ENCODE results near the gene NRL. TPM values are rescaled to one million over a fixed set of nuclear protein-coding genes. Genes with fewer than 3 reads are reported as not detected.

NRL gene
- polyA plus RNA-seq, 2 of the 4 experiments (the other 2 are of a cell fraction): 0.93 to 0.97 TPM

DNA sequence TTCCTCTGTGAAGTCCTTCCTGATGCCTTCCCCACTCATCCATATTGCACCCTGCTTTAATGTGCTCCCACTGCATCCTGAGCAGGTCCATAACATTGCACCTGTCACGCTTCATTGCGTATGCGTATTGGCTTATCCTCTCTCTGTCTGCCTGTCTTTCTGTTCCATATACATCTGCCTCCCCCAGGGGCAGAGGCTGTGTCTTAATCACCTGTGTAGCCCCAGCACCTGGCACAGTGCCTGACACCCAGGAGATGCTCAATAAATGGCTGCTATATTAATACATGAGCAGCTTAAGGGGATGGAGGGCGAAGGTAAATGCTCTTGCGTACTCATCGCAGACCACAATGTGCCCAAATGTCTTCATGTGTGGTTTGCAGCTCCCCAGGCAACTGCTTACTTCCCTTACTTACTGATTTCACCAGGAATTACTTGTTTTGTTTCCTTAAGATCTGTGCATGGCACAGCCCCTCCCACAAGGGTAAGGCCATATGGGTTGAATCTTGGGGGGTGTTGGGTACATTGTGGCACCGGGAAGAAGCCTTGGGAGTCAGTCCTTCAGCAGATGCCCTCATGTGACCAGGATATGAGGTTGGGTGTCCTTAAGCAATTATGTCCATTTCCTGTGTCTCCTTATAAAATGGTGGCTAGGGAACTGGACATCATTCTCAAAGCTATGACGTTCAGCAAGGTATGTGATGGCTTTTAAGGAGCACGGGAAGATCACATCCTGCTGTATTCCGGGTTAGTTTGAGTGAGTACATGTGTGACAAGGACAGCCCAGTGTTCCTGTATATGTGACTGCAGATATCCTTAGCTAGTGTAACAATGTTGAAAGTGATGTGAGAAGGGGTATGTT, 44.2 kb downstream of the NRL start:
- ATAC-seq (no peak), FAIRE-seq (no peak), DNase-seq (ENCODE audit: low read depth in 1 of 2, low spot score in 1 of 2) (no peak)
- no peak overlapping the region for H3K27ac ChIP-seq
- TF ChIP-seq HOXB13 (CRISPR knock-in tag; IDR thresholded peaks at IDR 0.05; ENCODE audit: low read depth) (no peak), RFX5 (IDR thresholded peaks at IDR 0.05) (no peak), JUNB (IDR thresholded peaks at IDR 0.05) (no peak), FOSL2 (IDR thresholded peaks at IDR 0.05) (no peak), FOSL2 (CRISPR knock-in tag; IDR thresholded peaks at IDR 0.05) (no peak), KDM5A (IDR thresholded peaks at IDR 0.05) (no peak), ESRRA (IDR thresholded peaks at IDR 0.05; ENCODE audit: borderline replicate concordance, low read length) (no peak)
- no peaks in the 10 kb centered on the region for H3K4me1 ChIP-seq
- 58% methylated on average over 10 of the region's 10 CpGs for WGBS (ENCODE audit: missing lambda C conversion rate)
- CTCF ChIA-PET: interaction anchor here (0.6 to 11.2 kb wide), 6 partner anchors 11 to 951 kb away, joined by 3 to 101 read pairs (median 4); partner anchors contain the start of gene PCK2
- POLR2A ChIA-PET: interaction anchor here (1.0 to 1.9 kb wide), 2 partner anchors 10 to 24 kb away, joined by 3 to 5 read pairs; partner anchors contain the start of gene PCK2
- H3K9me3 ChIP-seq: no peaks in the 10 kb centered on the region
- H3K4me3 ChIP-seq: no peak overlapping the region
- no peak overlapping the region for H3K4me2 ChIP-seq

DNA sequence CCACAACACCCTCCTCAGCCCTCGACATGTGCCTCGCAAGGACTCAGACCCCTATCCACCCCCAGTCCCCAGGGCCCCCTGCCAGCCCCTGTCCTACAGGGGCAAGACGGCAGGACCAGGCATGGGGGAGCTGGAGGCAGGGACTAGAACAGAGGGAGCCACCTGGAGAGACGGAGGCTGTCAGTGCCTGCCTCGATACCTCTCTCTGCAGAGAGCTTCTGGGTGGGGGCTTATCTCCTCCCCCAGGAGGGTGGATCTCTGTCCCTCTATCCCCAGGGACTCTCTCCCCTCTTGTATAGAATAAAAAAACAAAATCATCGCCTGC, 45.4 kb downstream of the NRL start:
- no peak for DNase-seq (ENCODE audit: low read depth in 1 of 2, low spot score in 1 of 2)
- Histone ChIP-seq H3K4me1 (no peaks in the 10 kb centered on the region), H3K4me2 (no peak overlapping the region), H3K4me3 (no peak overlapping the region), H3K27ac (no peak overlapping the region), H3K9me3 (no peaks in the 10 kb centered on the region)
- POLR2A ChIA-PET: no interaction called here
- WGBS (ENCODE audit: missing lambda C conversion rate): 64% methylated on average over 6 of the region's 6 CpGs
- TF ChIP-seq CHD2 (IDR thresholded peaks at IDR 0.05; ENCODE audit: low read length, partially characterized antibody) (no peak), JUN (IDR thresholded peaks at IDR 0.05) (no peak), HOXA7 (CRISPR knock-in tag; IDR thresholded peaks at IDR 0.05) (no peak), NR3C1 (IDR thresholded peaks at IDR 0.05) (no peak), EHMT2 (IDR thresholded peaks at IDR 0.05; ENCODE audit: low read depth) (no peak), KDM1A (IDR thresholded peaks at IDR 0.05; ENCODE audit: low read depth) (no peak), SREBF2 (IDR thresholded peaks at IDR 0.05) (no peak)
- TF ChIP-seq, protein P1, sequence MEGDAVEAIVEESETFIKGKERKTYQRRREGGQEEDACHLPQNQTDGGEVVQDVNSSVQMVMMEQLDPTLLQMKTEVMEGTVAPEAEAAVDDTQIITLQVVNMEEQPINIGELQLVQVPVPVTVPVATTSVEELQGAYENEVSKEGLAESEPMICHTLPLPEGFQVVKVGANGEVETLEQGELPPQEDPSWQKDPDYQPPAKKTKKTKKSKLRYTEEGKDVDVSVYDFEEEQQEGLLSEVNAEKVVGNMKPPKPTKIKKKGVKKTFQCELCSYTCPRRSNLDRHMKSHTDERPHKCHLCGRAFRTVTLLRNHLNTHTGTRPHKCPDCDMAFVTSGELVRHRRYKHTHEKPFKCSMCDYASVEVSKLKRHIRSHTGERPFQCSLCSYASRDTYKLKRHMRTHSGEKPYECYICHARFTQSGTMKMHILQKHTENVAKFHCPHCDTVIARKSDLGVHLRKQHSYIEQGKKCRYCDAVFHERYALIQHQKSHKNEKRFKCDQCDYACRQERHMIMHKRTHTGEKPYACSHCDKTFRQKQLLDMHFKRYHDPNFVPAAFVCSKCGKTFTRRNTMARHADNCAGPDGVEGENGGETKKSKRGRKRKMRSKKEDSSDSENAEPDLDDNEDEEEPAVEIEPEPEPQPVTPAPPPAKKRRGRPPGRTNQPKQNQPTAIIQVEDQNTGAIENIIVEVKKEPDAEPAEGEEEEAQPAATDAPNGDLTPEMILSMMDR (IDR thresholded peaks at IDR 0.05): no peak
- ATAC-seq: no peak
- FAIRE-seq: no peak
- CTCF ChIA-PET: interaction anchor here (0.6 to 11.2 kb wide), 5 partner anchors 10 to 296 kb away, joined by 3 to 101 read pairs (median 3); no protein-coding TSS in a partner anchor

DNA sequence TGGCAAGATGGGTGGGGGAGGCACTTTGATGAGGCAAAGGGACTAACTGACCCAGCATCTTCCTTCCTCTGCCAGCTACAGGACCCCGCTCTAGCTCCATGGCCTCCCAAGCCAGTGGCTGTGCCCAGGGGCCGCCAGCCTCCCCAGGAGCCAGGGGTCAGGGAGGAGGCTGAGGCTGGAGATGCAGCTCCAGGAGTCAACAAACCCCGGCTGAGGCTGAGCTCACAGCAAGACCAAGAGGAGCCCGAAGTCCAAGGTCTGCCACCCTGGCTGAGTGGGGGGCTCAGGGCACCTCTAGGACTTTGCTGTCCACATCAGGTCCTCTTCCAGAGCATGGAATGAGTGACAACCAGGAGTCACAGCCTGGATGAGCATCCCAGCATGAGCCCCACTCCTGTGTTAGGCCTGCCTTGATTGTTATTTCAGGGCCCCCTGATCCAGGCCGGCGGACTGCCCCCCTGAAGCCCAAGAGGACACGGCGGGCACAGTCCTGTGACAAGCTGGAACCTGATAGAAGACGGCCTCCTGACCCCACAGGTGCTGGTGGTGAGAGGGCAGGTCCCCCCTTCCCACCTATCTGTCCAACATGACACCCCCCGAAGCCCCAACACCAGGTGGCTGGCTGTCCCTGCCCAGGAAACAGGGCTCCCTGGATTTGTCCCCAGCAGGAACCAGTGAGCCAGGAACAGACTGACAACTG, 45.9 kb downstream of the NRL start:
- H3K9me3 ChIP-seq: no peaks in the 10 kb centered on the region
- no peak for ATAC-seq
- ChIA-PET CTCF (interaction anchor here (0.6 to 15.8 kb wide), 8 partner anchors 10 to 296 kb away, joined by 3 to 244 read pairs (median 4); partner anchors contain the start of gene IRF9), POLR2A (no interaction called here)
- no peak overlapping the region for H3K4me2 ChIP-seq
- TF ChIP-seq KDM5A (IDR thresholded peaks at IDR 0.05) (no peak), EHMT2 (IDR thresholded peaks at IDR 0.05; ENCODE audit: low read depth) (no peak), BHLHE40 (IDR thresholded peaks at IDR 0.05; ENCODE audit: low read depth, low read length) (no peak), HOXB5 (CRISPR knock-in tag; IDR thresholded peaks at IDR 0.05) (no peak), POLR2A (IDR thresholded peaks at IDR 0.05; ENCODE audit: low read length) (no peak), MAZ (IDR thresholded peaks at IDR 0.05; ENCODE audit: borderline replicate concordance, low read depth, low read length) (no peak), MYC (IDR thresholded peaks at IDR 0.05; ENCODE audit: borderline replicate concordance, low read length) (no peak)
- TF ChIP-seq, protein P1 (IDR thresholded peaks at IDR 0.05): no peak
- H3K4me1 ChIP-seq: no peaks in the 10 kb centered on the region
- DNase-seq (ENCODE audit: low read depth in 1 of 2, low spot score in 1 of 2): no peak
- no peak for FAIRE-seq
- no peak overlapping the region for H3K4me3 ChIP-seq
- WGBS (ENCODE audit: missing lambda C conversion rate): 52% methylated on average over 6 of the region's 10 CpGs
- no peak overlapping the region for H3K27ac ChIP-seq
